Keratinocyte (primary cell): ENCODE measurements around the gene PLA2G6.

ENCODE experiments used
- CTCF ChIP-seq, 3 experiments: IDR thresholded peaks in 1 of 3; conservative IDR thresholded peaks in 1 of 3; optimal IDR thresholded peaks in 1 of 3; 2 replicates in 2 of 3; 3 replicates in 1 of 3; pipeline versions ENCODE3 to v1.5.1; 2011; ENCODE audit warnings: low read length in 3 of 3, mild to moderate bottlenecking in 3 of 3, moderate library complexity in 2 of 3, control low read depth in 1 of 3, inconsistent platforms in 1 of 3; ENCODE audit not compliant: insufficient read depth in 2 of 3; ENCODE audit errors: extremely low read depth in 1 of 3
- EZH2 ChIP-seq: IDR thresholded peaks from one replicate; pipeline ENCODE4 v1.6.1; 2012; ENCODE audit warnings: inconsistent platforms, mild to moderate bottlenecking, low read length, moderate library complexity

GRCh38 chr22:38085501-38085900 lies 96.1 kb downstream of the PLA2G6 start:
- no peak for TF ChIP-seq EZH2
- no peak for TF ChIP-seq CTCF (optimal IDR thresholded peaks at IDR 0.05 in 1 of 3, IDR thresholded peaks at IDR 0.05 in 1 of 3, conservative IDR thresholded peaks at IDR 0.05 in 1 of 3; ENCODE audit: extremely low read depth in 1 of 3, insufficient read depth in 2 of 3, low read length in 3 of 3)
